Measurements from ENCODE around the gene GMFB. TPM values are rescaled to one million over a fixed set of nuclear protein-coding genes. Genes with fewer than 3 reads are reported as not detected.

GMFB gene
- total and polyA plus RNA-seq, 9 of the 15 experiments (the other 6 are each of a cell fraction or from before 2014, with no cell fraction given) = 14.0 to 31.7 (median 20.5) TPM

DNA sequence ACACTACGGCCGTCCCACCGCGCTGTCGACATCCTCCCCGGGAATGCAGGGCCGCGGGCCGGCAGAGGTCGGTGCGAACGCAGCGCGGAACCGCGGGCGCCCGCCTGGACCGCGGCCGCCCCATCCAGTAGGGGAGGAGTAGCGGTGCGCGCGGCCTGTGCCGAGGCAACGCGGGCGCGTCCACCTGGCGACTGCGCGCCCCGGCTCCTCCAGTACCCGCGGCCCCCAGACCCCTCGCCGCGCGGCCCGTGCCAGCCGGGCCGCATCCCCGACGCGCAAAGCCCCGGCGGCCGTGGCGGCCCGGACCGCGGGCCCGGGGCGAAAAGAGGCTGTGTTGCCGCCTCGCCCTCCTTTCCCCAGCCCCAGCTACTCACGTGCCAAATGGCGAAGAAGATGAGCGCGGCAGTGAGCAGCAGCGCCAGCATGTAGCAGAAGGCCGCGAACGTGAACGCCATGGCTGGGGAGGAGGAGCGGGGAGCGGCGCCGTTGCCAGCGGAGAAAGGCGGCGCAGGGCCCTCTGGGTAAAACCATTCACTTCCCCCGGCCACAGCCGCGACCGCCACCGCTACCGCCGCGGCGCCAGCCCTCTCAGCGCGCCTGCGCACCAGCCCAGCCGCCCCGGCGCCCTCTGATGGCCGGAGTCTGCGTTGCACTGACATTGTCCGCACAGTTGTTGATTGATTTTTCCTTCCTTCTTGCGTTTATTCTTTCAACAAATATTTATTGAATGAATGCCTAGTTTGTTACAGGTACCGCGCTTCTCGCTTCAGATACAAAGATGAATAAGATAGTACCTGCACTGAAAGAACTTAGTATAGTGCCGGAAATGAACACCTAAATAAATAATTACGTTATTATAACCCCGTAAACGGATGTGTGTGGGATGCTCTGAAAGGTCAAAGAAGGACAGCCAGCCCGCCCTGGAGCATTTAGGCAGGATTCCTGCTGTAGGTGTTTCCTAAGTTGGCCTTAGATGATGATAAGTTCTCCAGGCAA, 47.6 kb downstream of the GMFB start, which contains the start of gene CNIH1 (continued):
- TF ChIP-seq, protein P1, sequence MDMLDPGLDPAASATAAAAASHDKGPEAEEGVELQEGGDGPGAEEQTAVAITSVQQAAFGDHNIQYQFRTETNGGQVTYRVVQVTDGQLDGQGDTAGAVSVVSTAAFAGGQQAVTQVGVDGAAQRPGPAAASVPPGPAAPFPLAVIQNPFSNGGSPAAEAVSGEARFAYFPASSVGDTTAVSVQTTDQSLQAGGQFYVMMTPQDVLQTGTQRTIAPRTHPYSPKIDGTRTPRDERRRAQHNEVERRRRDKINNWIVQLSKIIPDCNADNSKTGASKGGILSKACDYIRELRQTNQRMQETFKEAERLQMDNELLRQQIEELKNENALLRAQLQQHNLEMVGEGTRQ (CRISPR knock-in tag; IDR thresholded peaks at IDR 0.05) = peak; percentile 21; the same call in 1 of the 2 replicates
- 0 out of 2 replicates have a peak, but pooled peaks have one; percentile 65 for TF ChIP-seq KLF1 (tag; IDR thresholded peaks at IDR 0.05)
- peak; percentile 45; the same call in 1 of the 2 replicates for TF ChIP-seq MYC (IDR thresholded peaks at IDR 0.05; ENCODE audit: low read depth, low read length)
- no peak for TF ChIP-seq MYC (CRISPR knock-in tag; IDR thresholded peaks at IDR 0.05; ENCODE audit: borderline replicate concordance, low read depth)
- TF ChIP-seq, protein P2, sequence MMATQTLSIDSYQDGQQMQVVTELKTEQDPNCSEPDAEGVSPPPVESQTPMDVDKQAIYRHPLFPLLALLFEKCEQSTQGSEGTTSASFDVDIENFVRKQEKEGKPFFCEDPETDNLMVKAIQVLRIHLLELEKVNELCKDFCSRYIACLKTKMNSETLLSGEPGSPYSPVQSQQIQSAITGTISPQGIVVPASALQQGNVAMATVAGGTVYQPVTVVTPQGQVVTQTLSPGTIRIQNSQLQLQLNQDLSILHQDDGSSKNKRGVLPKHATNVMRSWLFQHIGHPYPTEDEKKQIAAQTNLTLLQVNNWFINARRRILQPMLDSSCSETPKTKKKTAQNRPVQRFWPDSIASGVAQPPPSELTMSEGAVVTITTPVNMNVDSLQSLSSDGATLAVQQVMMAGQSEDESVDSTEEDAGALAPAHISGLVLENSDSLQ (IDR thresholded peaks at IDR 0.05) = peak; percentile 63

GRCh38 chr14:54440476-54440872, 48.3 kb downstream of the GMFB start:
- BruUV-seq (replicated peaks) = no TSS peak
- H3K9ac ChIP-seq (ENCODE audit: insufficient read depth in 1 of 2, low read depth in 2 of 2, low read length in 2 of 2) = peak overlapping the region; percentile 69 to 97
- H3K4me3 ChIP-seq = peak overlapping the region; percentile 91
- in situ Hi-C loops (cut with MboI) (no loop called here), intact Hi-C loops (cut with micrococcal nuclease) (loop anchor here (2.0 kb wide), 2 partner anchors 44 to 48 kb away; partner anchors contain the start of genes CDKN3 and GMFB)
- 0% methylated on average over 5 of the region's 5 CpGs for WGBS (ENCODE audit: insufficient coverage, low coverage, missing lambda C conversion rate)
- 0 out of 2 replicates have a peak, but pooled peaks have one; percentile 18 for TF ChIP-seq GTF2E2 (tag; IDR thresholded peaks at IDR 0.05)
- peak; percentile 6 for TF ChIP-seq SAP30 (IDR thresholded peaks at IDR 0.05; ENCODE audit: borderline replicate concordance, insufficient read depth, low read depth, low read length, poor library complexity, severe bottlenecking)
- TF ChIP-seq TEAD1 (CRISPR knock-in tag; IDR thresholded peaks at IDR 0.05) = no peak
- peak; percentile 3; the same call in 1 of the 2 replicates for TF ChIP-seq SMARCA4 (IDR thresholded peaks at IDR 0.05)
- no peak for TF ChIP-seq WHSC1 (IDR thresholded peaks at IDR 0.05; ENCODE audit: low read length)
- no peak for TF ChIP-seq HMG20B (CRISPR knock-in tag; IDR thresholded peaks at IDR 0.05)
- TF ChIP-seq ZNF699 (CRISPR knock-in tag; IDR thresholded peaks at IDR 0.05; ENCODE audit: insufficient replicate concordance) = no peak
- peaks cover 3% of the 10 kb centered on the region; the same call in 1 of the 3 replicates for H3K36me3 ChIP-seq (ENCODE audit: control insufficient read depth, insufficient read depth, low read length)
- CTCF ChIA-PET (ENCODE audit: low intra/inter-chr PET ratio) = no interaction called here
- peaks cover 57% of the 10 kb centered on the region for H3K79me2 ChIP-seq (ENCODE audit: control insufficient read depth, insufficient read depth, low read length)
- POLR2A ChIA-PET = no interaction called here
- H3K27ac ChIP-seq (ENCODE audit: extremely low read depth, low read depth, low read length) = peak overlapping the region; percentile 93
- peaks cover 10 to 15% of the 10 kb centered on the region in 2 experiments; a peak in 4 of 5 replicates for H3K4me1 ChIP-seq (replicated peaks in 1 of 2; ENCODE audit: control insufficient read depth in 2 of 2, insufficient read depth in 2 of 2, low read length in 2 of 2)
- H2AFZ ChIP-seq (ENCODE audit: low read depth, low read length) = peak overlapping the region; percentile 94; the same call in 1 of the 2 replicates
- H3K9me1 ChIP-seq (ENCODE audit: control insufficient read depth, insufficient read depth, low read length) = no peaks in the 10 kb centered on the region
- FAIRE-seq = peak; percentile 15
- H4K20me1 ChIP-seq (replicated peaks; ENCODE audit: control insufficient read depth, insufficient read depth, low read length) = no peaks in the 10 kb centered on the region
- H3K9me3 ChIP-seq (replicated peaks; ENCODE audit: control insufficient read depth, insufficient read depth, low read depth, low read length) = no peaks in the 10 kb centered on the region
- no peak for DNase-seq (ENCODE audit: extremely low read depth in 1 of 4, low spot score in 3 of 4)
- peak overlapping the region; percentile 68 for H3K4me2 ChIP-seq (ENCODE audit: insufficient read depth, low read length)
- ATAC-seq = no peak
- H3K27me3 ChIP-seq (ENCODE audit: control insufficient read depth in 2 of 2, insufficient read depth in 2 of 2, low read length in 2 of 2) = no peaks in the 10 kb centered on the region
